PC-9 (cell line): ENCODE measurements around the gene ZCCHC4. TPM values are rescaled to one million over a fixed set of nuclear protein-coding genes. Genes with fewer than 3 reads are reported as not detected.

Experiments used
- BruUV-seq: library from RNA; stranded (reverse); fragments of 400-500 nt; replicated peaks from 2 replicates; lab custom pipeline; 2021; lab: Mats Ljungman, UMichigan
- CTCF ChIA-PET: fragments of 300-600 bp; sonication (Branson Sonifier 250); formaldehyde crosslinking; loops from one replicate; lab custom pipeline; 2022; ENCODE audit warnings: antibody characterized with exemption; lab: Charles Lee
- POLR2A ChIA-PET: fragments of 300-600 bp; sonication (Branson Sonifier 250); formaldehyde crosslinking; loops from one replicate; lab custom pipeline; 2022; ENCODE audit warnings: antibody characterized with exemption; ENCODE audit not compliant: unreplicated experiment; lab: Charles Lee
- DNase-seq, 2 experiments: peaks; one replicate each; pipeline versions ENCODE4 v3.0.0 to v3.0.0-alpha.2; 2015 to 2022; ENCODE audit warnings: mixed read lengths in 1 of 2
- H2AFZ ChIP-seq: fragments of 200-600 bp; sonication (generic); 2 replicates; pipeline ENCODE4 v1.8.1; 2017; ENCODE audit warnings: antibody characterized with exemption
- H3F3A ChIP-seq: fragments of 200-600 bp; sonication (generic); 2 replicates; pipeline ENCODE4 v1.8.1; 2017; ENCODE audit warnings: antibody characterized with exemption, mild to moderate bottlenecking, low read depth; ENCODE audit not compliant: insufficient read depth
- H3K27ac ChIP-seq: fragments of 200-600 bp; sonication (generic); 2 replicates; pipeline ENCODE4 v1.6.1; 2016; ENCODE audit warnings: mixed run types
- H3K27me3 ChIP-seq: fragments of 200-600 bp; sonication (generic); 2 replicates; pipeline ENCODE4 v1.6.1; 2016; ENCODE audit warnings: low read depth, mixed run types; ENCODE audit not compliant: insufficient read depth
- H3K36me3 ChIP-seq: fragments of 200-600 bp; sonication (generic); 2 replicates; pipeline ENCODE4 v1.6.1; 2016; ENCODE audit warnings: low read depth, mixed run types
- H3K4me1 ChIP-seq: fragments of 200-600 bp; sonication (generic); replicated peaks from 2 replicates; pipeline ENCODE4 v1.6.1; 2016; ENCODE audit warnings: mixed run types; ENCODE audit not compliant: insufficient read depth
- H3K4me2 ChIP-seq: fragments of 200-600 bp; sonication (generic); 2 replicates; pipeline ENCODE4 v1.6.1; 2017; ENCODE audit warnings: mixed run types
- H3K4me3 ChIP-seq: fragments of 200-600 bp; sonication (generic); 2 replicates; pipeline ENCODE4 v1.6.1; 2016; ENCODE audit warnings: mixed run types
- H3K79me2 ChIP-seq: fragments of 200-600 bp; sonication (generic); 2 replicates; pipeline ENCODE4 v1.6.1; 2017; ENCODE audit warnings: low read depth, mixed run types
- H3K9me2 ChIP-seq: fragments of 200-600 bp; sonication (generic); 2 replicates; pipeline ENCODE4 v1.8.1; 2017; ENCODE audit warnings: mild to moderate bottlenecking; ENCODE audit not compliant: insufficient read depth
- H3K9me3 ChIP-seq: fragments of 200-600 bp; sonication (generic); 2 replicates; pipeline ENCODE4 v1.8.1; 2016; ENCODE audit warnings: low read depth; ENCODE audit not compliant: insufficient read depth
- H4K20me1 ChIP-seq: fragments of 200-600 bp; sonication (generic); 2 replicates; pipeline ENCODE4 v1.8.1; 2017; ENCODE audit not compliant: insufficient read depth
- EZH2 ChIP-seq: fragments of 200-600 bp; sonication (generic); IDR thresholded peaks from 2 replicates; pipeline ENCODE4 v1.8.0; 2017; ENCODE audit warnings: antibody characterized with exemption, low read depth
- intact Hi-C: fragments of 100-400 bp; cut with micrococcal nuclease; formaldehyde crosslinking; loops from one replicate; pipeline ENCODE4 v1.10.0; 2022; ENCODE audit not compliant: unreplicated experiment
- total RNA-seq: library from RNA; stranded (reverse); gene quantifications from 2 replicates; pipeline ENCODE4 v1.2.3, GENCODE V29; 2021
- TF ChIP-seq, protein P1 (sequence below): fragments of 200-600 bp; sonication (generic); conservative IDR thresholded peaks from 2 replicates; pipeline ENCODE4 v1.6.1; 2017; ENCODE audit warnings: mixed run types, antibody characterized with exemption, mild to moderate bottlenecking, moderate library complexity

Gene ZCCHC4
- total RNA-seq, 1 experiment from 2014 or later: 11.7 TPM

DNA sequence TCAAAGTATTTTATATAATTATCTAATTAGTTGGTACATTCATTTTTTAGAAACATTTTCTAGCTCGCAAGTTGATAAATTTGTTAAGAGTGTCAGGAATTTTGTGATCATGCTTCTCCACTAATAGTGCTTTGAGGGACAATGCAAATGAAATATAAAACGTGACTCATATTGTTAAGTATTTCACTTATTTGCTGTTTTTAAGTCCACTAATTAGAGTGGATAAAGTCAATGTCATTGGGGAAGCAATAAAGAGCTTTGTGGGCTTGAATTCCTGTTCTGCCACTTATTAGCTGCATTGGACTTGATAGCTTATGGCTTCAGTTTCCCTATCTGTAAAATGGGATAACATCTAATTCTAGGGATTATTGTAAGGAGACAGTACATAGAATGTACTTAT, 38.0 kb downstream of the ZCCHC4 start:
- Histone ChIP-seq H2AFZ (no peak overlapping the region), H3K4me2 (no peak overlapping the region), H4K20me1 (no peaks in the 10 kb centered on the region), H3K27me3 (no peaks in the 10 kb centered on the region), H3F3A (no peaks in the 10 kb centered on the region), H3K4me3 (no peak overlapping the region), H3K79me2 (no peaks in the 10 kb centered on the region), H3K27ac (no peak overlapping the region), H3K9me2 (no peaks in the 10 kb centered on the region), H3K9me3 (no peaks in the 10 kb centered on the region), H3K36me3 (no peaks in the 10 kb centered on the region), H3K4me1 (no peaks in the 10 kb centered on the region)
- no TSS peak for BruUV-seq
- POLR2A ChIA-PET: interaction anchor here (0.6 kb wide), 1 partner anchor 32 kb away, joined by 8 read pairs; no protein-coding TSS in a partner anchor
- CTCF ChIA-PET: no interaction called here
- DNase-seq: no peak
- no peak for TF ChIP-seq EZH2
- TF ChIP-seq, protein P1, sequence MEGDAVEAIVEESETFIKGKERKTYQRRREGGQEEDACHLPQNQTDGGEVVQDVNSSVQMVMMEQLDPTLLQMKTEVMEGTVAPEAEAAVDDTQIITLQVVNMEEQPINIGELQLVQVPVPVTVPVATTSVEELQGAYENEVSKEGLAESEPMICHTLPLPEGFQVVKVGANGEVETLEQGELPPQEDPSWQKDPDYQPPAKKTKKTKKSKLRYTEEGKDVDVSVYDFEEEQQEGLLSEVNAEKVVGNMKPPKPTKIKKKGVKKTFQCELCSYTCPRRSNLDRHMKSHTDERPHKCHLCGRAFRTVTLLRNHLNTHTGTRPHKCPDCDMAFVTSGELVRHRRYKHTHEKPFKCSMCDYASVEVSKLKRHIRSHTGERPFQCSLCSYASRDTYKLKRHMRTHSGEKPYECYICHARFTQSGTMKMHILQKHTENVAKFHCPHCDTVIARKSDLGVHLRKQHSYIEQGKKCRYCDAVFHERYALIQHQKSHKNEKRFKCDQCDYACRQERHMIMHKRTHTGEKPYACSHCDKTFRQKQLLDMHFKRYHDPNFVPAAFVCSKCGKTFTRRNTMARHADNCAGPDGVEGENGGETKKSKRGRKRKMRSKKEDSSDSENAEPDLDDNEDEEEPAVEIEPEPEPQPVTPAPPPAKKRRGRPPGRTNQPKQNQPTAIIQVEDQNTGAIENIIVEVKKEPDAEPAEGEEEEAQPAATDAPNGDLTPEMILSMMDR: no peak
- intact Hi-C loops: no loop called here

DNA sequence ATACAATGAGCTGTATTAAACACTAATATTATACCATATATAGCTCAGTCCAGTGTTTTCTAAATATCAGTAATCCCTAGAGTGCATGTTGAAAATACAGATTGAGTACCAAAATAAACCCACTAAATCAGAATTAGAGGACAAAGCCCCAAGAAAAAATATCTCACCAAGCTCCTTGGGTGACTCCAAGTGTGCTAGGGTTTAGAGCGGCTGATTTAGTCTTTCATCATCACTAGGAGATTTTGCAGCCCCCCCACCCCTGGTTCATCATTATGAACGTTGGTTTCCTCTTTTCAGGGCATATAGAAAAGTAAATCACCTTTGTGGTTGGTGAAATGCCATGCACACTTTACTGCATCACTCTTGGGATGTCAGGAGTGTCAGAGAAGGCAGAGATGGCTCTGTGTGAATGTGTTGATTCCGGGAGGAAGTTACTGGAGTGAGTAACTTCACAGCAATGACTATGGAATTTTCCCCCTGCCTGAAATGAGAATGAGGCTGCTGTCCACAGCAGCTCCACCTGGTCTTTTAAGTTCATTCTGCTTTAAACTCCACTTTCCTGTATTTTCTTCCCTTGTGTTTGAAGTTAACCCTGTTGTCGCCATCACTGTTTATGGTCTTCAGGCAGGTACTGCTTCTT, 39.3 kb downstream of the ZCCHC4 start:
- no peak overlapping the region for H3K27ac ChIP-seq
- H3F3A ChIP-seq: no peaks in the 10 kb centered on the region
- no peak overlapping the region for H3K4me3 ChIP-seq
- no peaks in the 10 kb centered on the region for H3K36me3 ChIP-seq
- CTCF ChIA-PET: interaction anchor here (1.0 kb wide), 1 partner anchor 40 kb away, joined by 5 read pairs; the partner anchor contains the start of gene ZCCHC4
- DNase-seq: no peak
- intact Hi-C loops: no loop called here
- H3K4me1 ChIP-seq: no peaks in the 10 kb centered on the region
- H3K27me3 ChIP-seq: no peaks in the 10 kb centered on the region
- H3K9me3 ChIP-seq: no peaks in the 10 kb centered on the region
- no peaks in the 10 kb centered on the region for H3K9me2 ChIP-seq
- no TSS peak for BruUV-seq
- POLR2A ChIA-PET: no interaction called here
- H2AFZ ChIP-seq: no peak overlapping the region
- no peak overlapping the region for H3K4me2 ChIP-seq
- H4K20me1 ChIP-seq: no peaks in the 10 kb centered on the region
- no peaks in the 10 kb centered on the region for H3K79me2 ChIP-seq
- TF ChIP-seq, protein P1: no peak
- no peak for TF ChIP-seq EZH2

DNA sequence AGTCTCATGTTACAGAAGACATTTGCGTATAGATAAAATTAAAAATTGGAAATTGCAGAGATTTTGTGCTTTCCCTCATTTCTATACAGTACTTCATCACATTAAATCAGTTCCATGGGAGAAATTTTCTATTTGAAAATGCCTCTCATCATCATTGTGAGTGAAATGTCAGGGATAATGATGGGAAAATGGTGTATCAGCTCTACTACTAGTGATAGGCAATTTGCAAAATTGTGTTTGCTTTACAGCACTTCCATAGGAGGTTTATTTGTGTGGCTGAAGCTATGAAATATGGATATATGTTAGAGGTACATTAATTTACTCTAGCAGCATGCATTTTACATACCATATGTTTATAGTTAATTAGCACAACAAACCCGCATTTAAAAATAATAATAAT, 43.5 kb downstream of the ZCCHC4 start:
- H4K20me1 ChIP-seq: no peaks in the 10 kb centered on the region
- no peaks in the 10 kb centered on the region for H3K27me3 ChIP-seq
- no peak overlapping the region for H2AFZ ChIP-seq
- H3K4me1 ChIP-seq: no peaks in the 10 kb centered on the region
- CTCF ChIA-PET: no interaction called here
- POLR2A ChIA-PET: no interaction called here
- no peak for DNase-seq
- no peaks in the 10 kb centered on the region for H3K9me2 ChIP-seq
- BruUV-seq: no TSS peak
- H3F3A ChIP-seq: no peaks in the 10 kb centered on the region
- H3K36me3 ChIP-seq: no peaks in the 10 kb centered on the region
- H3K79me2 ChIP-seq: no peaks in the 10 kb centered on the region
- H3K4me3 ChIP-seq: no peak overlapping the region
- no peaks in the 10 kb centered on the region for H3K9me3 ChIP-seq
- intact Hi-C loops: no loop called here
- H3K27ac ChIP-seq: no peak overlapping the region
- TF ChIP-seq, protein P1: no peak
- no peak for TF ChIP-seq EZH2
- H3K4me2 ChIP-seq: no peak overlapping the region
